Keratinocyte (primary cell): ENCODE results near the gene HGF.
"Not testable (repeated sequence)": the region's sequence is repeated elsewhere in the genome, so short reads cannot be mapped to it uniquely, and the experiment has no call there.

ENCODE experiments used
- CTCF ChIP-seq, 3 experiments: IDR thresholded peaks in 1 of 3; conservative IDR thresholded peaks in 1 of 3; optimal IDR thresholded peaks in 1 of 3; 2 replicates in 2 of 3; 3 replicates in 1 of 3; pipeline versions ENCODE3 to v1.5.1; 2011; ENCODE audit warnings: low read length in 3 of 3, mild to moderate bottlenecking in 3 of 3, moderate library complexity in 2 of 3, control low read depth in 1 of 3, inconsistent platforms in 1 of 3; ENCODE audit not compliant: insufficient read depth in 2 of 3; ENCODE audit errors: extremely low read depth in 1 of 3
- EZH2 ChIP-seq: IDR thresholded peaks from one replicate; pipeline ENCODE4 v1.6.1; 2012; ENCODE audit warnings: inconsistent platforms, mild to moderate bottlenecking, low read length, moderate library complexity

- not testable (repeated sequence) for TF ChIP-seq CTCF (optimal IDR thresholded peaks at IDR 0.05 in 1 of 3, IDR thresholded peaks at IDR 0.05 in 1 of 3, conservative IDR thresholded peaks at IDR 0.05 in 1 of 3; ENCODE audit: extremely low read depth in 1 of 3, insufficient read depth in 2 of 3, low read length in 3 of 3); EZH2
Observed at GRCh38 chr7:81812866-81813476, 43.1 kb upstream of the HGF start.
